Measurements from ENCODE around the gene HTR1E.
A peak's percentile ranks its signal among the peaks of the same experiment; 100 is the strongest.
"Not testable (repeated sequence)": the region's sequence is repeated elsewhere in the genome, so short reads cannot be mapped to it uniquely, and the experiment has no call there.

The HTR1E gene

GRCh38 chr6:87001494-87001893 is 64.2 kb downstream of the HTR1E start:
- H3K27ac ChIP-seq: no peak overlapping the region
- no peak for TF ChIP-seq CTCF (conservative IDR thresholded peaks at IDR 0.05)

- H3K27ac ChIP-seq: not testable (repeated sequence)
Observed at GRCh38 chr6:87002391-87002790, 65.1 kb downstream of the HTR1E start.

GRCh38 chr6:87006541-87006940 is 69.2 kb downstream of the HTR1E start:
- not testable (repeated sequence) for H3K27ac ChIP-seq

- not testable (repeated sequence) for H3K27ac ChIP-seq
Observed at GRCh38 chr6:87009581-87009980, 72.3 kb downstream of the HTR1E start.

- no peak for TF ChIP-seq CTCF (conservative IDR thresholded peaks at IDR 0.05)
- no peak overlapping the region for H3K27ac ChIP-seq
Observed at GRCh38 chr6:87012035-87012434, 74.7 kb downstream of the HTR1E start.

- H3K27ac ChIP-seq: no peak overlapping the region
- TF ChIP-seq CTCF (conservative IDR thresholded peaks at IDR 0.05): no peak
Observed at GRCh38 chr6:87012743-87013142, 75.4 kb downstream of the HTR1E start.

GRCh38 chr6:87016772-87017171 is 79.4 kb downstream of the HTR1E start:
- no peak for TF ChIP-seq CTCF (conservative IDR thresholded peaks at IDR 0.05)
- H3K27ac ChIP-seq: no peak overlapping the region

- no peak overlapping the region for H3K27ac ChIP-seq
- no peak for TF ChIP-seq CTCF (conservative IDR thresholded peaks at IDR 0.05)
Observed at GRCh38 chr6:87027021-87027420, 89.7 kb downstream of the HTR1E start.

- TF ChIP-seq CTCF (conservative IDR thresholded peaks at IDR 0.05): peak; percentile 83
Observed at GRCh38 chr6:87029711-87030314, 92.5 kb downstream of the HTR1E start.

More at GRCh38 chr6:87029711-87030314, 92.5 kb downstream of the HTR1E start:
- H3K27ac ChIP-seq: no peak overlapping the region
